Duodenal mucosa (tissue), 2 donors: ENCODE data around the gene RTN4RL2.

Experiments used
- H3K27ac ChIP-seq: one replicate; pipeline ENCODE4 v1.7.0; 2013; ENCODE audit warnings: low read depth, low read length
- H3K27me3 ChIP-seq, 2 donors: one replicate each; pipeline ENCODE4 v1.7.0; 2013; ENCODE audit warnings: low read length in 2 of 2, control low read depth in 1 of 2; ENCODE audit not compliant: insufficient read depth in 2 of 2, control insufficient read depth in 1 of 2
- H3K36me3 ChIP-seq, 2 donors: one replicate each; pipeline ENCODE4 v1.7.0; 2013; ENCODE audit warnings: low read length in 2 of 2, control low read depth in 1 of 2; ENCODE audit not compliant: insufficient read depth in 2 of 2, control insufficient read depth in 1 of 2
- H3K4me1 ChIP-seq, 2 donors: one replicate each; pipeline ENCODE4 v1.7.0; 2013; ENCODE audit warnings: low read length in 2 of 2, control low read depth in 1 of 2; ENCODE audit not compliant: insufficient read depth in 2 of 2, control insufficient read depth in 1 of 2
- H3K4me3 ChIP-seq, 2 donors: one replicate each; pipeline ENCODE4 v1.7.0; 2013; ENCODE audit warnings: low read length in 2 of 2, low read depth in 1 of 2
- H3K9ac ChIP-seq, 2 donors: one replicate each; pipeline ENCODE4 v1.7.0; 2013; ENCODE audit warnings: low read length in 2 of 2, low read depth in 1 of 2
- H3K9me3 ChIP-seq, 2 donors: one replicate each; pipeline ENCODE4 v1.7.0; 2013; ENCODE audit warnings: low read length in 2 of 2, control low read depth in 1 of 2; ENCODE audit not compliant: control insufficient read depth in 1 of 2

Gene RTN4RL2

GRCh38 chr11:57479911-57480310, 19.6 kb downstream of the RTN4RL2 start:
- no peaks in the 10 kb centered on the region for H3K36me3 ChIP-seq
- peaks cover 7 to 21% of the 10 kb centered on the region in 2 donors for H3K4me1 ChIP-seq
- peaks cover 13 to 24% of the 10 kb centered on the region in 2 donors for H3K27me3 ChIP-seq
- H3K27ac ChIP-seq: no peak overlapping the region
- H3K9ac ChIP-seq: no peak overlapping the region
- H3K4me3 ChIP-seq: no peak overlapping the region
- H3K9me3 ChIP-seq: no peaks in the 10 kb centered on the region

- Histone ChIP-seq H3K27me3 (peaks cover 13 to 19% of the 10 kb centered on the region in 2 donors), H3K27ac (no peak overlapping the region), H3K36me3 (peaks cover 1 to 4% of the 10 kb centered on the region in 2 donors), H3K9me3 (no peaks in the 10 kb centered on the region), H3K4me1 (peaks cover 6 to 20% of the 10 kb centered on the region in 2 donors), H3K4me3 (no peak overlapping the region), H3K9ac (no peak overlapping the region)
Observed at GRCh38 chr11:57480409-57481137, 20.2 kb downstream of the RTN4RL2 start.

- peaks cover 0 to 13% of the 10 kb centered on the region in 2 donors for H3K4me1 ChIP-seq
- H3K9ac ChIP-seq: no peak overlapping the region
- peaks cover 8 to 14% of the 10 kb centered on the region in 2 donors for H3K27me3 ChIP-seq
- no peak overlapping the region for H3K27ac ChIP-seq
- peaks cover 4 to 7% of the 10 kb centered on the region in 2 donors for H3K36me3 ChIP-seq
- no peak overlapping the region for H3K4me3 ChIP-seq
- no peaks in the 10 kb centered on the region for H3K9me3 ChIP-seq
Observed at GRCh38 chr11:57481315-57481714, 21.0 kb downstream of the RTN4RL2 start.

GRCh38 chr11:57481915-57482781, 21.8 kb downstream of the RTN4RL2 start:
- H3K9ac ChIP-seq: no peak overlapping the region
- H3K9me3 ChIP-seq: no peaks in the 10 kb centered on the region
- H3K4me3 ChIP-seq: no peak overlapping the region
- no peak overlapping the region for H3K27ac ChIP-seq
- peaks cover 0 to 9% of the 10 kb centered on the region in 2 donors for H3K4me1 ChIP-seq
- H3K36me3 ChIP-seq: peaks cover 4 to 10% of the 10 kb centered on the region in 2 donors
- peaks cover 8 to 14% of the 10 kb centered on the region in 2 donors for H3K27me3 ChIP-seq

GRCh38 chr11:57482782-57483561, 22.6 kb downstream of the RTN4RL2 start:
- peaks cover 4 to 19% of the 10 kb centered on the region in 2 donors for H3K36me3 ChIP-seq
- H3K4me3 ChIP-seq: peak overlapping the region; percentile 20 to 51
- H3K27me3 ChIP-seq: peaks cover 8 to 14% of the 10 kb centered on the region in 2 donors
- no peaks in the 10 kb centered on the region for H3K9me3 ChIP-seq
- H3K9ac ChIP-seq: no peak overlapping the region
- peaks cover 0 to 9% of the 10 kb centered on the region in 2 donors for H3K4me1 ChIP-seq
- H3K27ac ChIP-seq: no peak overlapping the region

- peaks cover 4 to 24% of the 10 kb centered on the region in 2 donors for H3K36me3 ChIP-seq
- no peak overlapping the region for H3K9ac ChIP-seq
- H3K4me3 ChIP-seq: no peak overlapping the region
- H3K4me1 ChIP-seq: peaks cover 0 to 9% of the 10 kb centered on the region in 2 donors
- H3K27me3 ChIP-seq: peaks cover 8 to 14% of the 10 kb centered on the region in 2 donors
- H3K9me3 ChIP-seq: no peaks in the 10 kb centered on the region
- no peak overlapping the region for H3K27ac ChIP-seq
Observed at GRCh38 chr11:57483562-57483918, 23.2 kb downstream of the RTN4RL2 start.

- Histone ChIP-seq H3K9ac (no peak overlapping the region), H3K4me1 (peaks cover 0 to 9% of the 10 kb centered on the region in 2 donors), H3K27me3 (peaks cover 8 to 14% of the 10 kb centered on the region in 2 donors), H3K9me3 (no peaks in the 10 kb centered on the region), H3K36me3 (peaks cover 4 to 31% of the 10 kb centered on the region in 2 donors), H3K27ac (no peak overlapping the region), H3K4me3 (no peak overlapping the region)
Observed at GRCh38 chr11:57484141-57484710, 23.9 kb downstream of the RTN4RL2 start.

- H3K9me3 ChIP-seq: no peaks in the 10 kb centered on the region
- no peak overlapping the region for H3K4me3 ChIP-seq
- H3K27ac ChIP-seq: no peak overlapping the region
- H3K27me3 ChIP-seq: peaks cover 8 to 14% of the 10 kb centered on the region in 2 donors
- H3K4me1 ChIP-seq: peaks cover 0 to 9% of the 10 kb centered on the region in 2 donors
- H3K36me3 ChIP-seq: peaks cover 4 to 39% of the 10 kb centered on the region in 2 donors
- H3K9ac ChIP-seq: no peak overlapping the region
Observed at GRCh38 chr11:57485217-57485990, 25.1 kb downstream of the RTN4RL2 start.
